ENCODE data around the gene PAXX.

Gene PAXX

GRCh38 chr9:136953771-136954269, 38.4 kb upstream of the PAXX start:
- no peak for DNase-seq

DNA sequence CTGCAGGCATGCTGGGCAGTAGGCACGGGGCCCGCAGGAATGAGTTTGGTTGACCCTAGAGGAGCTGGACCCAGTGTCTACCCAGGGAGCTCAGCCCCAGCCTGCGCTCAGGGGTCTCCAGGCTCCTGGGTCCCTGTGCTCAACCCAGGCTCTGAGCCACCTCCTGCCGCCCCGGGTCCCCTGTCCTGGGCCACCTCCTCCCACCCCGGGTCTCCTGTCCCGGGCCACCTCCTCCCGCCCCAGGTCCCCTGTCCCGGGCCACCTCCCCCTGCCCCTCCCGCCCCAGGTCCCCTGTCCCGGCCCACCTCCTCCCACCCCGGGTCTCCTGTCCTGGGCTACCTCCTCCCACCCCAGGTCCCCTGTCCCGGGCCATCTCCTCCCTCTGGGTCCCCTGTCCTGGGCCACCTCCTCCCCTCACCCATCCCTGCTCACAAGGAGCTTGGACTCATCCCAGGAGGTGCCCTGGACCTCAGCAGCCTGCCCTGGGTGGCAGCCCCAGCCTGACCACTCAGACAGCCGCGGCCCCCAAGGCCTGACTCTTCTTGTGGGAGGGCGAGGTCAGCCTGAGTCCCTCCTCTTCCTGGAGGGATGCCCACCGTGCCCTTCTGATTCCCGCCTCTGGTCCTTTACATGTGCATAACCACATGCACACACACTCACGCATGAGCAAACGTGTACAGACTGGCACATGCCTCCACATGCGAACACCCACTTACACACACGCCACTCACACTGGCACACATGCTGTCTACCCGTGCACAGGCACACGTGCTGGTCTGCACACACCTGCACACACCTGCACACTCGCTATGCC, 37.7 kb upstream of the PAXX start:
- no peak for DNase-seq

DNA sequence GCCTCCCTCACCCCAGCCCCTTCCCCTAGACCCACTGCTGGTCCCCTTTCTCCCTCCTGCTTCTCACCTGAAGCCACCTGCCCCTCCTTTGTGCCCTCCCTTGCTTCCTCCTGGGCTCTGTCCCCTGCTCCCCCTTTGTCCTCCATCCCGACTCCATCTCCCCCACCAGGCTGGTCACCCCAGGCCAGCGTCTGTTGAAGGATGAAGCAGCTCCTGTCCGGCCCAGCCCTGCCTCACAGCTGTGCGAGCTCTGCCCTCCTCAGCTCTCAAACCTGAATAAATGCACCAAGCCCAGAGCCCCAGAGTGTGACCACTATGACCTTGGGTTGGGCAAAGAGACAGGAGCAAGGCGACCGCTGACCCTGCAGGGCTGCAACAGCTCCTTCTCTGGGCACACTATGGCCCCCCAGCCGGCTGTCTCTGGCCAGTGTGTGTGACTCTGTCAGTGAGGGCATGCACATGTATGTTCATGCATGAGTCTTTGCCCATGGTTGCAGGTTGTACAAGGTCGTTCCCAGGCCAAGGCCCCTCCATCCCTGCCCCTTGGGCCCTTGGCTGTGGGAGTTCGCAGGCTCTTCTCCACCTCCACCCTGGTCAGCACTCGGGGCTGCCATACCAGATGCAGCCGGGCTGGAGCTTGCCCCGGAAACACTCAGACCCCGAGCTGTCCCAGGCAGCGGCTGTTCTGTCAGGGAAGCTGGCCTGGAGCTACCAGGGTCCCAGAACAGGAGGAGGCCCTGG, 36.9 kb upstream of the PAXX start:
- DNase-seq, result no peak

DNA sequence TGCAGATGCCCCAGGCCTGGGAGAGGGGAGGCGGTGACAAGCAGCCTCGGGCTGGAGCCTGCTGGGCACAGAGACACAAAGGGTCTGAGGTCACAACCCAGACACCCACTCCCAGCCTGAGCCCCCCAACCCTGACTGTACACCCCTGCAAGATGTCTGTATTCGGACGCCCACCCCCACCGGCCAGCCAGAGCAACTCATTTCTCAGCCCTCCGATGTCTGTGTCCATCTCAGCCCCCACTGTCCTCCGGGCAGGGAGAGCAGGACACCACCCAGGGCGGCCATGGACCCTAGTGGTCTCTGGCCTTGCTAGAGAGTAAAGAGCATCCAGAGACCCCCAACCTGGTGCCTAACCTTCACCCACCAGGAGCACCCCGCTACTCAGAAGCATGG, 36.3 kb upstream of the PAXX start:
- DNase-seq, result no peak

- no peak for DNase-seq
Observed at GRCh38 chr9:136956604-136957003, 35.6 kb upstream of the PAXX start.

DNA sequence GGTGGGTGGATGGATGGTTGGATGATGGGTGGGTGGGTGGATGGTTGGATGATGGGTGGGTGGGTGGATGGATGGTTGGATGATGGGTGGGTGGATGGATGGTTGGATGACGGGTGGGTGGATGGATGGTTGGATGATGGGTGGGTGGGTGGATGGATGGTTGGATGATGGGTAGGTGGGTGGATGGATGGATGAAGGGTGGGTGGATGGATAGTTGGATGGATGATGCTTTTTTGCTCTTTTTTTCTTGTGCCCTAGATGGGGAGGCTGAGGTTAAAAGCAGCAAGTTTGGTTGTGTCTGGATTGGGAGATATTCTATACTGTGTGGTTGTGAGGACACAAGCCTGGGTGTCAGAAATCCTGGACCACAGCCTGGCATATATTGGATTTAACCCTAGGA, 34.8 kb upstream of the PAXX start:
- no peak for DNase-seq

DNA sequence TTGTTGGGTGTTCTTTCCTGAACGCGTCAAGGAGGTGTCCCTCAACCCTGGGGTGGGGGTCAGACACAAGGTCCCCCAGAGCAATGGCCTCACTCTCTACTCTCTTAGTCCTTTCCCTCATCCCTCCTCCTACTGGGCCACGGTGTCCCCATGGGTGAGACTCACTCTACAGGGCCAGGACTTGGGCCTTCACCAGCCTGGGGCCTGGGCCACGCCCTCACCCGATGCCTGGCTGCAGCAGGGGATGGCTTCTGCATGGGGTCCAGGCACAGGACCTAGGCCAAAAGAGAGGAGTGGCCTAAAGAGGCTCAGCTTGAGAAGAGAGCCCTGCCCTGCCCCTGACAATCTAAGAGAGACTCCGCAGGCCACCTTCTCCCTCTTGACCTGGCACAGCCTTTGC, 34.3 kb upstream of the PAXX start:
- DNase-seq, result no peak

DNA sequence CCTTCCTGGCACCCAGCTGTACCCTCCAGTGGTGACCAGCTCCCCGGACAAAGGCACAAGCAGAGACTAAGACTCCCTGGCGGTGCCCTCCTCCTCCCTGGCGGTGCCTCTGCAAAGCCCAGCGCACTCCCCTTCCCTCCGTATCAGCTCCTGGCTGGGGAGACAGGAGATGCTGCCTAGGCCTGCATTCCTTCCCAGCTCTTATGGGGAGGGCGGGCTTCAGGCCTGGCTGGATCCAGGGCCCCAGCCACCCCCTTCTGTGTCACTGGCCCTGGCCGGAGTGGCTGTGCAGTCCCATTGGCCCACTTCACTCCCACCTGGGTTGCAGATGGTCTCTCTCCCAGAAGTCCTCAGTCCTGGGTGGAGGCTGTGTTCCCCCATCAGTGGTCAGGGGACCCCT, 33.7 kb upstream of the PAXX start:
- no peak for DNase-seq

GRCh38 chr9:136958898-136959850, 33.0 kb upstream of the PAXX start:
- DNase-seq, result no peak

GRCh38 chr9:136960212-136960937, 31.8 kb upstream of the PAXX start:
- no peak for DNase-seq

DNA sequence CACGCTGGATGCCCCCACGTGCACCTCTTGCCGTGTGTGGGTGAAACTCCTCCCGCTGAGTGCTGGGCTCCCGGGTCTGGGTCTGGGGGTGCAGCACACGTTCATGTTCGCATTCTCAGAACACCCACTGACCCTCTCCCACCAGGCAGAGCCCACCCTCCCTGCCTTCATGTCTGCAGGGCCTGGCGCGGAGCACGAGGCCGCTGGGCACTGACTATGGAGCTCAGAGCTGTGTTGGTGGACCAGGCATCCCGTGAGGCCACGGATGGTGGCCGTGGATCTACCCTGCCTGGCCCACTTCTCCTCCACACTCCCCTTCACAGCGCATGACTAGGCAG, 31.3 kb upstream of the PAXX start:
- DNase-seq, result no peak

- DNase-seq, result no peak
Observed at GRCh38 chr9:136961279-136962065, 30.8 kb upstream of the PAXX start.

- DNase-seq, result no peak
Observed at GRCh38 chr9:136962163-136962562, 30.1 kb upstream of the PAXX start.

- no peak for DNase-seq
Observed at GRCh38 chr9:136962701-136963248, 29.4 kb upstream of the PAXX start.

DNA sequence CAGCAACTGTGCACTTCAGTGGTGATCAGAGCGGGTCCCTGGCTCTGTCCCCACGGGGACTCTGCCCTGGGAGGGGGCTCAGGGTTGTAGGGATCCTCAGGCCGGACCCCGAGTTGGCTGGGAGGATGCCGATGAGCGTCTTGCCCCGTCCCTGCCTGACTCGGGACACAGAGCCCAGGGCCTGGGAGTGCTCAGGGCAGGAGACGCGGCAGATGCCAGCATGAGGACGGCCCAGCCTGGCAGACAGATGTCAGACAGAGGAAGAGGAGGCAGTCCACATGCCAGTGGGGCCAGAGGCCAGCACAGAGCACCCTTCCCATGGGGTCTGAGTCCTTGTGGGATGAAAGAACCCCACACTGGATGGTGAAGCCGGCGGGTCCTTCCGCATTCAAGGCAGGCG, 28.9 kb upstream of the PAXX start:
- no peak for DNase-seq

DNA sequence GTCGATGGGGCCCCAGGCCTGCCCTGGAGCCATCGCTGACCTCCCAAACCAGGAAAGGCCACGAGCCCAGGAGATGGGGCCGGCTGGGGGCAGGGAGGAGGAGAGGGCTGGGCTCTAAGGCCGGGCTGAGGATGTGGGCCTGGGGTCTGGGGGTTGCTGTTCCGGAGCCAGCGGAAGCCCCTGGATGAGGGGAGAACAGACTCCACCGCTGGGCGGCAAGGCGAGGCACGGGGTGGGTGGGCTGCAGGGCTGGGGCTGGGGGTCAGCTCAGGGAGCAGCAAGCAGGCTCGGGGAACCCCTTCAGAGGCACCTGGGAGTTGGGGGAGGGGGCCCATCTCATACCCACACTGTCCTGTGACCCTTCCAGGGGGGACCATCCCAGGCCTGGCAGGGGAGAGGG, 28.5 kb upstream of the PAXX start:
- no peak for DNase-seq

GRCh38 chr9:136964171-136964689, 28.0 kb upstream of the PAXX start:
- DNase-seq, result no peak

- DNase-seq, result no peak
Observed at GRCh38 chr9:136964833-136965422, 27.3 kb upstream of the PAXX start.

DNA sequence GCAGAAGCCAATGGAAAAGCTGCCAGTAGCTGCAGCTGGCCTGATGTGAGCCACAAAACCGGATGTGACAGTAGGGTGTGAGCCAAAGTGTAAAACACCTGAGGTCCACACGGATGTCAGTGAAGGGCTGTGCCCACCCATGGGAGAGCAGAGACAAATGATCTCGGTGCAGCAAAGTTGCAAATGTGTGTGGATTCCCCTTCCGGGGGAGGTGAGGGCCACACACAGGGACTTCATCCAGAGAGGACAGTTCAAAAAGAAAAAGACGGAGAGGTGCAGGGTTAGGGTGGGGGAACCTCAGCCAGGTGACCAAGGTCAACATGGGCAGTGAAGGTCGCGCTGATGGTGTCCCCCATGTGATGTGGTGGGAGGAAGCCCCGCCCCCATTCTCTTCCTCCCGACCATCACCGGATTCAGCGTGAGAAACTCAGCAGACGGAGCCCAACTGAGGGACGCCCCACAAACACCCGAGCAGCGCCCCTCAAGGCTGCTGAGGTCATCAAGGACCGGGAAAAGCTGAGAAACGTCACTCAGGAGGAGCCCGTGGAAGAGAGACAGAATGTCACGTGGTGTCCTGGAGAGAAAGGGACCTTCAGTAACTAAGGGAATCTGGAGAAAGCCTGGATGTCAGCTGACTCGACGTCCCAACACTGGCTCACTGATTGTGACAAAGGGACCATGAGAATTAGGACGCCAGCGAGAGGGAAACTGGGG, 26.3 kb upstream of the PAXX start:
- no peak for DNase-seq

All from NCI-H2081 (cell line).